Fibroblast of skin of scalp (primary cell): ENCODE measurements around the gene PDLIM7.

Experiments
- DNase-seq: peaks from one replicate; pipeline ENCODE4 v3.0.0-alpha.2; 2013

PDLIM7 gene

GRCh38 chr5:177456591-177456964, 40.8 kb downstream of the PDLIM7 start:
- DNase-seq: no peak

- DNase-seq: peak; percentile 86
Measured at GRCh38 chr5:177455661-177456590, 41.5 kb downstream of the PDLIM7 start.

- peak; percentile 64 for DNase-seq
Measured at GRCh38 chr5:177455036-177455660, 42.3 kb downstream of the PDLIM7 start.

- peak; percentile 89 for DNase-seq
Measured at GRCh38 chr5:177454397-177455035, 42.9 kb downstream of the PDLIM7 start.

GRCh38 chr5:177453852-177454396, 43.5 kb downstream of the PDLIM7 start:
- DNase-seq: peak; percentile 23

GRCh38 chr5:177452688-177453638, 44.4 kb downstream of the PDLIM7 start:
- DNase-seq: no peak

GRCh38 chr5:177450667-177451424, 46.6 kb downstream of the PDLIM7 start:
- DNase-seq: no peak

GRCh38 chr5:177449140-177450061, 48.0 kb downstream of the PDLIM7 start:
- DNase-seq: no peak

GRCh38 chr5:177448244-177448950, 49.0 kb downstream of the PDLIM7 start:
- DNase-seq: no peak

GRCh38 chr5:177447611-177448243, 49.7 kb downstream of the PDLIM7 start:
- DNase-seq: peak; percentile 75

- peak; percentile 46 for DNase-seq
Measured at GRCh38 chr5:177447066-177447610, 50.3 kb downstream of the PDLIM7 start.

- peak; percentile 74 for DNase-seq
Measured at GRCh38 chr5:177446200-177447065, 51.0 kb downstream of the PDLIM7 start, which contains the start of gene PRR7. TSS of gene PRR7 (plus strand) at chr5:177446814. CDS start at chr5:177455068, 8,254 bp downstream.

GRCh38 chr5:177445917-177446199, 51.5 kb downstream of the PDLIM7 start:
- no peak for DNase-seq

GRCh38 chr5:177445052-177445916, 52.1 kb downstream of the PDLIM7 start:
- no peak for DNase-seq

- DNase-seq: no peak
Measured at GRCh38 chr5:177444106-177445051, 53.0 kb downstream of the PDLIM7 start.
